NCI-H82 treated with DMSO at 0.1 percent for 48 hours (cell line): ENCODE measurements around the gene GTF3C1.

Experiments used
- DNase-seq: peaks from one replicate; lab custom pipeline; 2025; ENCODE audit not compliant: unreplicated experiment; lab: John Stamatoyannopoulos, UW

Gene GTF3C1

GRCh38 chr16:27568077-27568476 lies 18.4 kb upstream of the GTF3C1 start:
- no peak for DNase-seq

- no peak for DNase-seq
Measured at GRCh38 chr16:27566417-27566816, 16.7 kb upstream of the GTF3C1 start.

GRCh38 chr16:27564224-27564623 lies 14.5 kb upstream of the GTF3C1 start:
- no peak for DNase-seq

- no peak for DNase-seq
Measured at GRCh38 chr16:27561216-27561615, 11.5 kb upstream of the GTF3C1 start.

GRCh38 chr16:27558932-27559331 lies 9.2 kb upstream of the GTF3C1 start:
- DNase-seq: no peak

GRCh38 chr16:27558434-27558833 lies 8.7 kb upstream of the GTF3C1 start:
- DNase-seq: no peak

GRCh38 chr16:27556471-27556870 lies 6.8 kb upstream of the GTF3C1 start:
- no peak for DNase-seq

GRCh38 chr16:27551036-27551435 lies 1.3 kb upstream of the GTF3C1 start:
- no peak for DNase-seq

- no peak for DNase-seq
Measured at GRCh38 chr16:27550582-27550920, 838 bp upstream of the GTF3C1 start.

- no peak for DNase-seq
Measured at GRCh38 chr16:27549464-27549745, 308 bp downstream of the GTF3C1 start.

GRCh38 chr16:27547851-27548250 lies 1.9 kb downstream of the GTF3C1 start:
- DNase-seq: no peak

- peak; percentile 6 for DNase-seq
Measured at GRCh38 chr16:27547134-27547533, 2.6 kb downstream of the GTF3C1 start.

GRCh38 chr16:27544671-27545070 lies 5.0 kb downstream of the GTF3C1 start:
- no peak for DNase-seq

- no peak for DNase-seq
Measured at GRCh38 chr16:27543801-27544200, 5.9 kb downstream of the GTF3C1 start.

GRCh38 chr16:27539636-27540035 lies 10.1 kb downstream of the GTF3C1 start:
- no peak for DNase-seq

- no peak for DNase-seq
Measured at GRCh38 chr16:27539120-27539519, 10.6 kb downstream of the GTF3C1 start.

- no peak for DNase-seq
Measured at GRCh38 chr16:27538528-27538927, 11.2 kb downstream of the GTF3C1 start.

GRCh38 chr16:27534256-27534655 lies 15.5 kb downstream of the GTF3C1 start:
- DNase-seq: no peak

GRCh38 chr16:27531826-27532800 lies 17.6 kb downstream of the GTF3C1 start:
- DNase-seq: no peak

GRCh38 chr16:27531186-27531585 lies 18.5 kb downstream of the GTF3C1 start:
- no peak for DNase-seq

- no peak for DNase-seq
Measured at GRCh38 chr16:27529962-27530361, 19.8 kb downstream of the GTF3C1 start.

GRCh38 chr16:27528294-27528693 lies 21.4 kb downstream of the GTF3C1 start:
- DNase-seq: no peak

- DNase-seq: peak; percentile 60
Measured at GRCh38 chr16:27526180-27526579, 23.5 kb downstream of the GTF3C1 start.
